ENCODE results near the gene ABLIM1.

The ABLIM1 gene

DNA sequence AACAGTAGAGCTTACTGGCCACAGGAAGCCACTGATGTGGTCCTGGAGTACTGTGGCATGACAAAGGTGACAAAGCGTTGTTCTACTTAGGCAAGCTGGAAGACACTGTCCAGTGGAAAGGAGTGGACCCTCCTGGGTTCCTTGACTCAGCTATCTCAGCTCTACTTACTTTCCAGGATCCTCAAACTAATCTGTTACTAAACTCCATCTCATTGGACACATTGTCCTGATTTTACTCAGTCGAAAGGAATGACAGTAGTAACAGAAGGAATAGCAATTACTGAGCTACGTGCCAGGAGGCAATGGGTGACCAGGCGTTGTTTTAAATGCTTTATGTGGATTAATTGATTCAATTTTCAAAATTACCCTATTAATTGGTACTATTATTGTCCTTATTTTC is 41.6 kb downstream of the ABLIM1 start:
- no peak for DNase-seq

DNA sequence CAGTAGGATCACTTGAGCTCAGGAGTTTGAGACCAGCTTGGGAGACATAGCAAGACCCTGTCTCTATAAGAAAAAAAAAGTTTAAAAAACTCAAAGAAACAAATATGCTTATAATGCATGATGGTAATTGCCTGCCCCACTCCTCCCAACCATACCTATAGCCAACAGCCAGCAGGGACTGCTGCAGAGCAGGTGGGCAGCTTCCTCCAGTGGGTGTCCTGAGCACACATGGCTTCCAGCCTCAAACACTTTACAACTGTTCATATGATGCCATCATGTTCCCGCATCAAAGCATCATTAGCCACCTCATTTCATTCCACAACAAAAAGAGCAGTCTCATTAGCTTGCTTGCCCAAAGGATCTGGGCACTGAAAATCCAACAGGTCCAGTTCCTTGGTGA is 42.0 kb downstream of the ABLIM1 start:
- DNase-seq, result no peak

DNA sequence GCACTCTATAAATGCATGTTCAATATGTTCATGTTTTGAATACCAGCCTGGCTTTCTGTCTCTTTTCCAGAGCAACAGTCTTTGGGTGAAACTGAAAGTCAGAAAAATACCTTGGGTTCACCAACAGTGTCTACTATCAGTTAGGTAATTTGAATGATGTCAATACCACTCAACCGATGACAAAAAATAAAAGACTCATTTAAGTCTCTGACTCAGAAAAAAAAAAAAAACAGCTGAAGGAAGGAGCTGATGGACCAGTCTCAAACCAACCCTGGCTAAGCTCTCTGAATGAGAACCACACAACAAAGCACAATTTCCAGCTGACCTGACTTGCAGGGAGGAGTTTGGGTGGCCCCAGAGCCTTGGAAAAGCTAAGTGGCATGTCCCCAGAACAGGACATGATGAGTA is 42.5 kb downstream of the ABLIM1 start:
- DNase-seq, result no peak

DNA sequence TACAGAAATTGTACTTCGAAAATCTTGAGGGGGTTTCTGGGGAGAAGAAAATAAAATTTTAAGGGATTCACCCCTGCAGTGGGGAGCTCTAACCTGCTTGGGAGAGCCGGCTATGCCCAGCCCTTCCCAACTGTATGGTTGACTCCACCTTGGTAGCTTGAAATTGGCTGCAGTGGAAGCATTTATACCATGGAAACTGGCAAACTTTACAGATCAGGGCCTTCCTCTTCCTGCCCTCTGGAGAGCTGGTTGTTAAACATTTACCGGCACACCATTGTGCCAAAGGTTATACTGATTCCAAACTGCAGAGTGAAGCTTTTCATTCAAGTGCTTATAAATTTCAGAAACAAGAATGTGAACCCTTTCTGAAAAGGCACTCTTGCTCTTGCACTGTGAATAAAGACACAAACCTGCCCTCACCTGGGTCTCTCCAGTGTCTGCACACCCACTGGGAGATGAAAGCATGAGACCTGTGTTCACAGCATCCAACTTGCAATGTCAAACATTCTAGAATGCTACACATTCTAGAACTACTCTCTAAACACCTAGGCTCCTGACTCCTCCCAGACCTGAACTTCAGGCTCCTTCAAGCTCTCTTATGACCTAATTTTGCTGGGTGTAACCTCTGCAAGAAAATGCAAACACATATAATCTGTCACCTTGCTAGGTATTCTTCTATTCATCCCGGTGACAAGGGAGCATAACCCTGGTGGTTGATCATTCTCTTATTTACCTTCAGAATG is 44.7 kb downstream of the ABLIM1 start:
- DNase-seq, result no peak

DNA sequence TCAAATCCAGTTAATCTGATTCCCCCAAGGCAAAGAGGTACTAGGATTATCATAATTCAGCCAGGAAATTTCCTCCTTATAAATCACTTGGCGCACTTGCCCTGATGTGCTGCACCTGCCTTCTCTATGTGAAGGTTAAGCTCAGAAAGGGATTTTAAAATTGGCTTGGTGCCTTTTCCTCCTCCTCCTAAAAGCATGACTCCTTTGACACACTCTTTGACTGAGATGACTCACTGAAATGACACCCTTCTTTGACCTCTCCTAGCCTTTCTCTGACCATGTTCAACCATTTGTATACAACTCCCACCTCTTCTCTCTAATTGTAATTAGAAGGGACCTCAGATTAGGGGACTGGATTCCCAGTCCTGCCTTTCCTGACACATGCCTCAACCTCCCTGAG is 46.5 kb downstream of the ABLIM1 start:
- no peak for DNase-seq

DNA sequence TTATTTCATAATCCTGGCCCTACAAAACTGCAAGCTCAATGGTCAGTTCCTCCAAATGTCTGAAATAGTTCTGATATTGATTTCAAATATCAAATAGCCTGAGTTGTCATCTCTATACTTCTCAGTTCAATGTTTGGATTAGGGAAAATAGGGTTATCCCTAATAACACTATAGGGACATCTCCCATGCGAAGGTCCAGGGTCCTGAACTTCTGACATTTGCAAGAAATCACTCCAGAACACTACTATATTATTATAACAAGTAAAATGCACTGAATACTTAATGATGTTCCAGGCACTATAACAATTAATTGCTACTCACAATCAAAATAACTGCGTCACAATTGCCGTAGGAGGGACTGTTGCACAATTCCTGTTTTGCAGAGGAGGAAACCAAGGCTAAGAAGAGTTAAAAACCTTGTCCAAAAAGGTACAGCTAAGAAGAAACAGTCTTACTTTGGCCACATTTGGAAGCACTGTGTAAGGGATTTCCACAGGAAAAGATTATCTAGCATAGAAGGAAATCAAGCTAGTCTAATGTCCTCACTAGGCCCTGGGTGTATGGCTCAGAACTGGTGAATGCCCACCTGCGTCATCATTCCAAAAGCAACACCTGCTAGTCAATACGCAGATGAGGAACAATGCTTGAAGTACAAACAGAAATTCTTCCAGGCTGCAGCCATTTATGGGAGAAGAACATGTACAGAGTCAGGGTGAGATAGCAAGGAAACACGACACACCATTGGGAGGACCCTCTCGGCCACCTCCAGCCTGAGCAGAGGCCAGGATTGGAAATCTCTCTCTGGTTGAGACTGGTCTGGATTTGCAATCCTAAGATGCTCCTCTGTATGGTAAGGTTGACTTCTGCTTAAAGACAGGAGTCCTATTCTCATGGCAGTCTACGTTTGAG is 48.3 kb downstream of the ABLIM1 start:
- DNase-seq, result no peak

DNA sequence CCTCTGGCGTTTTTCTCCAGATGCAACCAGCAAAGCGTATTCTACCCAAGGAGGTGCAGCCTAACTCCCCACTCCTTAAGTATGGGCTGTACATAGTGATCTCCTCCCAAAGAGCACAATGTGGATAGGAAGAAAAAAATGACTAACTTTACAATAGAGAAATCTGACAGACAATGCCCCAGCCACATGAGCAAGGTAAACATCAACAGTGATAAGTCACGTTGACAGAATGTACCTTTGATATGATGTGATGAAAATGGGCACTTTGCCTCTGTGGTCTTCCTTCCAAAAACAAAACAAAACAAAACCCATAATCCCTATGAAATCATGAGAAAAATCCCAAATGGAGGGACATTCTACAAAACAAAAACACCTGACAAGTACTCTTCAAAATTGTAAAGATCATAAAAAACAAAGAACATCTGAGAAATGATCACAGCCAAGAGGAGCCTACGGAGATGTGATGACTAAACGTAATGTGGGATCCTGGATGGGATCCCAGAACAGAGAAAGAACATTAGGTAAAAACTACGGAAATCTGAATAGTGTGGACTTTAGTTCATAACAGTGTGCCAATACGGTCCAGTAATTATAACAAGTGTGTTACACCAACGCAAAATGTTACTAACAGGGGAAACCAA is 50.6 kb downstream of the ABLIM1 start:
- no peak for DNase-seq

DNA sequence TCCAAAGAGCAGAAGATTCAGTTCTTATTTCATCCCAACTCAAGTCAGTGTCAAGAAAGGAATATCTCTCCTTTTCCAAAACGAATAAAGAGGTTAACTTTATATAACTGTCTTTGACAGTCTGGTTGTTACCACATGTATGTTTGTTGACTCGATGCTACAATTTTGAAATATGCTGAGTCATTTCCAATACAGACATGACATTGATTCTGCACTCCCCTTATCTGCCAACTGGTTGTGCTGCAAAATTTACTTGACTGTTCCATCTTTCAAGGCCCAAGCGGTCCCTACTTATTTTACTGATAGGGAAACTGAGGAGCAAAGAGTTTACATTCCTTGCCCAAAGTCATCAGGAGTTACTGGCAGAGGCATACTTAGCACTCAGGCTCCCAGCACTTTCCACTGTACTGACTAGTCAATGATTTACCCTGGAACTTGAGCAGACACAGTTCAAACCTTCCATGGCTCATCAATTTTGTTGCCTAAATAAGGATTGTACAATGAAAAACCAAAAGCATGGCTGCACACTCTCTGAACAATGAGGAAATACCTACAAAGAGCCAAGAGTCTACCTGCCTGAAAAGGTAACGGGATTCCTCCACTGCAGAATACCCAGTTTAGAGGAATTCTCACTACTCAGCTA is 52.8 kb downstream of the ABLIM1 start:
- DNase-seq, result no peak

DNA sequence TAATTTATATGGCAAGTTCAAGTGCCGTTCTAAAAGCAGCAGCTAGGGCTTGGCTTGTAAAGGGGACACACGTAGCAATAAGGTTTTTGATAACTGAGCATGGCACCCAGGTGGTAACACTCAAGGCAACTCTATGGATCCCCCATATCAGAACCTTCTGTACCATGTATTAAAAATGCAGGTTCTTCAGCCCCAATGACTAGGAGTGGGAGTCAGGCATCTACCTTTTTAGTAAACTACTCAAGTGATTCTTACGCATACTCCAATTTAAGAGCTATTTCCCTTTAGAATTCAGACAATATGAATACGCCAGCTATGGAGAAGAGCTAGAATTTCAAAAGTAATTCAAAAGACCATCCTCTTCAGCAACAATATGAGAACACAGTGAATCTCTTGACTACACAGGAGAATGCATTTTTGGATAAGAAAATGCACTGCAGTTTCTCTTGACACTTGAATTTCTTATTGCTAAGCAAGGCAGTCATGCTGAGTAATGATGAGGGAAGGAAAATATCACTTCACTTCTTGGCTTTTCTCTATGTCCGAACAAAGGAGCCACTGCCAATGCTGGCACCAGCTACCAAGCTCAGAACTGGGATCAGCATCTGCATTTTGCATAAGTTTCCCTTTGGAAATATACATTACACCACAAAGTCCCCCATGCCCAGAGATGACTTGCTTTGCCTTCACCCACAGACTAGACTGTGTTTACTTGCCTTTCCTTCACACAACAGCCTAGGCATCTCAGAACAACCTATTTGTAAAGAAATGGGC is 53.5 kb downstream of the ABLIM1 start:
- no peak for DNase-seq

DNA sequence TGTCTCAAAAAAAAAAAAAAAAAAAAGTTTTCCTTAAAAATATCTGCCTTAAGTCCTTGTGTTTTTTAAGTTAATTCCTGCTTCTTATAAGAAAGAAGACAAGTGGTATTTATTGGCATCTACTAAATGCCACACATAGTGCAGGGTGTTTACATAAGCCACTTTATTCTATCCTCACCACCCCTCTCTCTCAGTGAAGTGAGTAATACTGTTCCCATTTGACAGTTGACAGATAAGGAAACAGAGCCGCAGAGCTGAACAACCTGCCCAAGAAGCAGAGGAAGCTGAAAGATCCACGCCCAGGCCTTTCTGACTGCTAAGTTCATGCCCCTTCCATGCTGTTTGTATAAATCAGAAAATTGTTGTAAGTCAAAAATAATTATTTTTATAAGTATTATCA is 54.1 kb downstream of the ABLIM1 start:
- DNase-seq, result no peak

DNA sequence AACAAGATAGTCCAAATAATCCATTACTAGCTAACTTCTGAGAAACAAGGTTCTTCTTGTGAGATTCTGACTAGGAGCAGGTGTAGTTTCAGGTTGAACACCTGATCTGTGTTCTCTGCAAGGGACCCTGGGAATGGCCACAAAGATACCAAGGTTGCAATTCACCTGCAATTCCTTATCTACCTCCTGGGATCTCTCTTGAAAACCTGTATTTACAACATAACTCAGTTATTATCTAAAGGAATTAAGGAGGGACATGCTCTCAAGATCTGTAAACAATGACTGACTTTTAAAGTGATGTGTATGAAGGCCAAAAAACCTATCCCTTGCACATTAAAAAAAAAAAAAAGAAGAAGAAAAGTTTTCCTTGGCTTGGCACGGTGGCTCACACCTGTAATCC is 54.8 kb downstream of the ABLIM1 start:
- no peak for DNase-seq

DNA sequence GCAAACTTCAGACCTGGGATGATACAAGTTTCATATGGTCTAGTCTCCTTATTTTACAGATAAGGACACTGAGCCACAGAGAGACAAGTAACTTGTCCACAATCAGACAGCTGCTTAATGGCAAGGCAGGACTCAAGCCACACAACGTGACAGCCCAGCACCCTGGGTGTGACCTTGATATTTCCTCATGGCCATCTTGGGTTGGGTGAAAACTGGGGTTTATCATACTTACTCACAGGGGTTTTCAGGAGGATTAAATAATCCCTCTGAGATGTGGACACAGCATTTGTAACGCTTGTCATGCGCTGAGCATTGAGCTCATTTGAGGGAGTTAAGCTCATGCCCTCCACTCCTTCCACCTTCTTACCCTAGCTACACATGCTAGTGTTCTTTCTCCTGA is 58.0 kb downstream of the ABLIM1 start:
- DNase-seq, result no peak

DNA sequence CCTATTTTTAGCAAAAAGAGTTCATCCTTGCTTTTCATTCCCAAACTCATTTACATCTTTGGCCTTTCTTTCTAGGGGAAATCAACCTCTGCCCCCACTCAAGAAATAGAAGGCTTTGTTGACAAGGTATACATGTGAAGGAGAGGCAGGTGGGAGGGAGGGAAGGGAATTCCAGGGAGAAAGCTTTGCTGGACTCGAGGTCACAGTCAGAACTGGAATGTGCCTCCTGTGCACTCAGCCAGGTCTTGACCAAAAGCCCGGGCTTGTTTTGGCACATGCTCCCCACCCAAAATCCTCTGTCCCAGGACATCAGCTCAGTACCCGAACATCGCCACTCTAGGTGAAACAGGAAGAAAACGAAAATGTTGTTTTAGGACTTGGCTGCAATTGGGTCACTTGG is 61.3 kb downstream of the ABLIM1 start:
- no peak for DNase-seq

DNA sequence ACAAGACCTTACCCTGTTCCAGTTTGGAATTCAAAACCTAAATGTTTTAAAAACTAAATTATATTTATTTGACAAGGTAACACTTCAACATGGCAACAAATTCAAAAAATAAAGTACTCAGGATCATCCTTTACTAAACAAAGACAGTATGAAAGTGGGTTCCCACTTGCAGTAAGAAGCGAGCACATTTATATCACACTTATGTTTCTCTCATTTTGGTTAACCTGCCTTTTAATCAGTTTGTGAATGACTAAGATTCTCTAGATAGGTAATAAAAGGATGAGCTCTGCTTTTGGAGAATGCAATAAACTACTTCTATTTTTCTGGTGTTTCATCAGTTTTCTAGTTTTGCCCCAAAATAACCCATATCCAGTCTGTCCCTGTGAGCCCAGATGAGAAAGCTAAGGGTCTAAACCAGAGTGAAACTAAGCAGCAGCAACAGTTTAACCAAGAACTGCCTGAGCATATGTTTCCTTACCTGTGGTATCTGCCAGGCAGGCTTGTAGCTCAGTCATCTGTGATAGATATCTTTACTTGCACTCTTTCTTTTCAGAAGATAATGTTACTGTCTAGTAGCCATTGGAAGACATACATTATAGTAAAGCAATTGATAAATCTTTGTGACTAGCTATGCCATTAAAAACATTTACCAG is 64.1 kb downstream of the ABLIM1 start:
- DNase-seq, result no peak

DNA sequence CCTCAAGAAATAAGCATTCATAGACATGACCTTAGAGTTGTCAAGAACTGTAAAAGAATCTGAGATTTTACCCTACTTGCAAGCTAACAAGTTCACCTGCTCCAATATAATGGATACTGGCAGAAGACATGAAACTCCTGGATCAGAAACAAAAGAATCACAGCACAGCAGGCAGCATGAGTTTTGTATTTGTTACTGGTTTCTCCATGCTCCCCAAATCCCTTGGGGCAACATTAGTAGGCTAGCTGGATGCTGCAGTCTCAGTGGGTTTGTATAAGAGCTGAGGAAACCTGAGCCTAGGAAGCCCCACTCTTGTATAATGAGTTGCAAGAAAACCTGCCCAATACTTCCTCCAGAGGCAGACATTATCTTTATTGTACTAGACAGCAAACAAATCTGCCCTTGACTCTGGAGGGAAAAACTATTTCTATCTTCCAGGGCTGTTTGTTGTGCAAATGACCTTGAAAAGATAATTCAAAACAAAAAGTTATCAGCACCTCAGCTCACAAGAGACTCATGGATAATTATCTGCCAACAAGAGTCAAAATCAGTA is 64.8 kb downstream of the ABLIM1 start:
- peak; percentile 3 for DNase-seq

DNA sequence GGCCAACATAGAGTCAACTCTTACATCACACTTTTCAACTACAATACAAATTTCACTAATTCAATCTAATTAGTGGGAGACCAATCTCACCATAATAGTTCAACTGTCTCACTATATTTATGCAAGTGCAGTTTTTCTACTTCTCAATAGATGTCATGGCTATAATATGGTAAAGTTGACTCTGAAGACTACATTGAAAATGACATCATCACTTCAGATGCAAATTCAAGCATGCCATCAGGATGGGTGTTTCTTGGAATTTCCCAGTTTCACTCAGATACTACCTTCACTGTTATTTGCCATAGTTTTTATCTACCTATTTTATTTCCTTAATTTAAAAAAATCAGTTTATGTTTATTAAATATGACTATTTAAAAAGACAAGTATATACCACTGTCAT is 67.1 kb downstream of the ABLIM1 start:
- DNase-seq, result no peak

DNA sequence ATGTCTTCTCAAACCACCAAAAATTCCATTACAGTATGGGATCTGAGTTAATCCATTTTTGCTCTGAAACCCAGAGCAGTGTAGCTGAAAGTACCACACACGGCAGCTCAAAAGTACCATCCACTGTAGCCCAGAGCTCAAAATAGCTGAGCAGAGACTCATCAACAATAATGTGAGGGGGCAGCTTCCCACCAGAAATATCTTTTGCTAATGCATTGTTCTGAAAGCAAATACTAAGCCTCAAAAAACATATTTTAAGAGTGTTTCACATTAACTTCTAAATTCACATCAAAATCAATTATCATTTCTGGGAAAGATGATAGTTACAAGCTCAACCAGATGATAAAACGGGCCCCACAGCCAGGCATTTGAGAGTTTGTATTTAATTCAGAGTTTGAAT is 73.7 kb downstream of the ABLIM1 start:
- no peak for DNase-seq

DNA sequence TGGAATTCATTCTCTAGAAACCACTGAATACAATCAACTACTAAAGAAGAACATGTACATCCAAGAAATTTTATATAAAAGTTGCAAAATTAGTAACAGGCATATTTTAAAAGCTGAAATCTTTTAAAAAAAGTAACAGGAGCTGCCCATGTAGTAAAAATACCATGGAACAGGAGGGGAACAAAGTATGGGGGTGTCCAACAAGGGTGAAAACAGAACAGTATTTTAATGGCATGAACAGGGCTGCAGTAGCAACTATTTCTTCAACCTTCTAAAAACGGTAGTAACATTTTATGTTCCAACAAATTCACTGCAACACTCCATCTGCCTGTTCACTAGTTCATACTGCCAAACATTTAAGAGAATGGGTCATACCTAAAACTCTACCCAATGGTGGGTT is 77.0 kb downstream of the ABLIM1 start:
- DNase-seq, result no peak

DNA sequence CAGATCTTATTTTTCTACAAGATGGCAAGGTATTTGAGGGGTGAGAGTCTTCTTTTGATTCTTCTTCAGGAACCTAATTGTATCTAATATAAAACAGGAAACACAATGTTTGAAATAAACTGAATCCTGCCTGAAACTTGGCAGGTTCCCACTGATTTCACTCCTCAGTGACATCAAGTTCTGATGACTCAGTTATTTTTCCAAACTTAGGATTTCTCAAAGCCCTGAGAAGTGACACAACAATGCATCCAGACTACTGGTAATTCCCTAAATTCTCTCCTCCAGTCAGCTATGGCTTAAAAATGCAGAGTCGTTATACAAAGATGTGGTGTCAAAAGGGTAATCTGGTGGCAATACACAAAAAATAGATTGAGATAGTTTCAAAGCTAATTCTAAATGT is 80.9 kb downstream of the ABLIM1 start:
- no peak for DNase-seq

DNA sequence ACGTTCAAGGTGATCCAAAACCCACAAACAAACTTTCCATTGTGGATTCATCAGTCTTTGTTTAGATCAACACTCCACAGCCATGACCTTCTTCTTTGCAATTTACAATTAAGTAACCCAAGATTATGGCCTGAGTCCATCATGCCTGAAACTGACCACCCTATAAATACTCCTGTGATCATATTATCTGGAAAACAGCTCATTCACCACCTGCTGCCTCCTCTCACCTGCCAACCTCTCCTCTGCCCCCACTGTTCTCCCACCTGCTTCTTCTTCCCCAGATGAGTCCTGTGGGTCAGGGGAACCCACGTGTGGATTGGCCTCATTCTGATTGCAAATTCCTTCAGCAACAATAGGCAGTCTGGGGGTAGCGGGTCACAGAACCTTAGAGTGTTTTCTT is 81.4 kb downstream of the ABLIM1 start:
- DNase-seq, result no peak

DNA sequence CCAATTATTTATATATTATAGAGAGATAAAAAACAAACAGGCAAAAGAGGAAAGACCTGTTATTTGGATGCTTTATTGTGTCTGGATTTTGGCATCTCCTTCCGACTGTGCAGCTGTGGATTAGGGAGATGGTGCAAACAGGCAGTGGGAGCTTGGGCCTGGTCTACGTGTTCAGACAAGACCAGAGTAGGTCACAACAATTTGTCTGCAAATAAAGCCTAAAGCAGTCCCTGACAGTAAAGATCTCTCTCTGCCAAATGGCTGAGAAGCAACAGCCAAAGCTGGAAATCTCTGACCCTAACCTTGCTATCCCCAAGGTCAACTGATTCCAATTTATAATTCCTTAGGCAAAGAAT is 82.0 kb downstream of the ABLIM1 start:
- DNase-seq, result no peak
